Endothelial cell of umbilical vein (primary cell): ENCODE measurements around the gene CTDP1. TPM values are rescaled to one million over a fixed set of nuclear protein-coding genes. Genes with fewer than 3 reads are reported as not detected.

ENCODE experiments used
- BruUV-seq: library from RNA; stranded (reverse); fragments of 400-500 nt; replicated peaks from 2 replicates; lab custom pipeline; 2021; lab: Mats Ljungman, UMichigan
- CTCF ChIA-PET: fragments of 300-600, 350-600 bp; sonication (Branson Sonifier 250); formaldehyde crosslinking; loops from one replicate; lab custom pipeline; 2021; ENCODE audit warnings: antibody characterized with exemption, inconsistent platforms; lab: Charles Lee
- POLR2A ChIA-PET: fragments of 300-600, 350-600 bp; sonication (Branson Sonifier 250); formaldehyde crosslinking; loops from one replicate; lab custom pipeline; 2021; ENCODE audit warnings: antibody characterized with exemption, inconsistent platforms; lab: Charles Lee
- DNase-seq: peaks from one replicate; pipeline ENCODE4 v3.0.0-alpha.2; 2011; ENCODE audit warnings: low read depth, low spot score
- FAIRE-seq: peaks from 2 replicates; lab custom pipeline; 2011; peaks lifted over from hg19 to GRCh38; lab: Jason Lieb, UNC
- H2AFZ ChIP-seq: 2 replicates; pipeline ENCODE4 v1.6.0; 2012; ENCODE audit warnings: low read depth, low read length, control low read depth, inconsistent platforms
- H3K27ac ChIP-seq: 2 replicates; pipeline ENCODE4 v1.5.1; 2011; ENCODE audit warnings: low read depth, mild to moderate bottlenecking, control low read depth, low read length, moderate library complexity; ENCODE audit not compliant: insufficient read depth
- H3K27me3 ChIP-seq, 2 experiments: 2 replicates each; pipeline versions ENCODE4 v1.6.0 to v1.6.1; 2011; ENCODE audit warnings: low read length in 2 of 2, mixed read lengths in 1 of 2; ENCODE audit not compliant: control insufficient read depth in 2 of 2, insufficient read depth in 2 of 2
- H3K36me3 ChIP-seq, 2 experiments: 2 replicates in 1 of 2; 3 replicates in 1 of 2; pipeline ENCODE4 v1.5.1; 2011; ENCODE audit warnings: low read length in 2 of 2, mild to moderate bottlenecking in 1 of 2, moderate library complexity in 1 of 2; ENCODE audit not compliant: control insufficient read depth in 2 of 2, insufficient read depth in 2 of 2; ENCODE audit errors: extremely low read depth in 1 of 2
- H3K4me1 ChIP-seq: 3 replicates; pipeline ENCODE4 v1.5.1; 2011; ENCODE audit warnings: mild to moderate bottlenecking, low read length; ENCODE audit not compliant: control insufficient read depth, insufficient read depth; ENCODE audit errors: extremely low read depth
- H3K4me2 ChIP-seq: 2 replicates; pipeline ENCODE4 v1.6.1; 2011; ENCODE audit warnings: low read length, control low read depth, mixed read lengths; ENCODE audit not compliant: insufficient read depth
- H3K4me3 ChIP-seq, 3 experiments: fragments of 200-600 bp in 1 of 3; sonication (generic), shearing (Covaris generic) in 1 of 3; replicated peaks in 1 of 3; 2 replicates each; pipeline ENCODE4 v1.5.1; 2011 to 2016; ENCODE audit warnings: control low read depth in 3 of 3, low read length in 3 of 3, mild to moderate bottlenecking in 2 of 3, inconsistent platforms in 1 of 3, low read depth in 1 of 3, moderate library complexity in 1 of 3; ENCODE audit not compliant: insufficient read depth in 1 of 3
- H3K79me2 ChIP-seq: 2 replicates; pipeline ENCODE4 v1.6.0; 2012; ENCODE audit warnings: low read length, inconsistent platforms; ENCODE audit not compliant: control insufficient read depth, insufficient read depth
- H3K9ac ChIP-seq: replicated peaks from 2 replicates; pipeline ENCODE3; 2011; ENCODE audit warnings: low read length, control low read depth; ENCODE audit not compliant: insufficient read depth; ENCODE audit errors: extremely low read depth
- H3K9me1 ChIP-seq: replicated peaks from 3 replicates; pipeline ENCODE4 v1.6.0; 2011; ENCODE audit warnings: mild to moderate bottlenecking, low read length; ENCODE audit not compliant: control insufficient read depth, insufficient read depth; ENCODE audit errors: extremely low read depth
- H3K9me3 ChIP-seq: replicated peaks from 2 replicates; pipeline ENCODE4 v1.5.1; 2012; ENCODE audit warnings: low read length, inconsistent platforms; ENCODE audit not compliant: control insufficient read depth, insufficient read depth
- H4K20me1 ChIP-seq: replicated peaks from 2 replicates; pipeline ENCODE3; 2011; ENCODE audit warnings: mild to moderate bottlenecking, low read length; ENCODE audit not compliant: control insufficient read depth, insufficient read depth; ENCODE audit errors: extremely low read depth
- CTCF ChIP-seq, 2 donors: IDR thresholded peaks; 1 replicate in 1 of 2; 2 replicates in 1 of 2; pipeline ENCODE4 v1.5.1; 2011; ENCODE audit warnings: low read length in 2 of 2, mild to moderate bottlenecking in 2 of 2, moderate library complexity in 2 of 2, control low read depth in 1 of 2, inconsistent platforms in 1 of 2, low read depth in 1 of 2; ENCODE audit not compliant: insufficient read depth in 1 of 2; ENCODE audit errors: extremely low read depth in 1 of 2
- EZH2 ChIP-seq: IDR thresholded peaks from 2 replicates; pipeline ENCODE4 v1.6.1; 2012; ENCODE audit warnings: borderline replicate concordance, low read depth, mild to moderate bottlenecking, moderate library complexity, low read length, inconsistent platforms; ENCODE audit not compliant: severe bottlenecking
- JUN ChIP-seq: IDR thresholded peaks from 2 replicates; pipeline ENCODE4 v1.6.1; 2011; ENCODE audit warnings: borderline replicate concordance, low read depth; ENCODE audit not compliant: insufficient read length, insufficient read depth
- MAX ChIP-seq: IDR thresholded peaks from 2 replicates; pipeline ENCODE4 v1.6.1; 2011; ENCODE audit not compliant: insufficient read depth, insufficient read length
- MYC ChIP-seq: IDR thresholded peaks from one replicate; pipeline ENCODE4 v1.6.1; 2011; ENCODE audit warnings: mild to moderate bottlenecking, low read depth, low read length
- POLR2A ChIP-seq: IDR thresholded peaks from 2 replicates; pipeline ENCODE4 v1.6.1; 2012; ENCODE audit warnings: low read depth, mild to moderate bottlenecking, control low read depth, low read length
- POLR2AphosphoS5 ChIP-seq: IDR thresholded peaks from 2 replicates; pipeline ENCODE4 v1.6.1; 2012; ENCODE audit warnings: low read depth, mild to moderate bottlenecking, control low read depth, low read length, moderate library complexity; ENCODE audit not compliant: insufficient read depth
- dilution Hi-C: fragments of 300-500 bp; cut with MboI; formaldehyde crosslinking; loops from one replicate; pipeline ENCODE4 v1.15.0; 2019; ENCODE audit warnings: low sequenced_read_pairs; ENCODE audit not compliant: extremely low pct_ligation_motif_present
- intact Hi-C: fragments of 100-400 bp; cut with micrococcal nuclease; formaldehyde crosslinking; loops from one replicate; pipeline ENCODE4 v1.10.0; 2022
- polyA plus RNA-seq, 4 experiments: library from polyadenylated mRNA; depleted of rRNA in 3 of 4; stranded (reverse) in 3 of 4; unstranded in 1 of 4; fragments of >200 nt; gene quantifications; 2 replicates each; pipeline versions ENCODE4 v1.2.1 to v1.2.3, GENCODE V29; 2011 to 2012; ENCODE audit warnings: missing spikeins in 1 of 4
- total RNA-seq: library from RNA; stranded (reverse); gene quantifications from 2 replicates; pipeline ENCODE4 v1.2.3, GENCODE V29; 2021

Gene CTDP1
- total and polyA plus RNA-seq, 2 donors (not counting 3 experiments of a cell fraction or from before 2014, with no cell fraction given) = 15.3 to 27.6 TPM

- Histone ChIP-seq H3K27me3 (no peaks in the 10 kb centered on the region), H3K9ac (no peak overlapping the region), H3K9me3 (no peaks in the 10 kb centered on the region), H3K36me3 (no peaks in the 10 kb centered on the region), H3K4me3 (no peak overlapping the region), H3K9me1 (no peaks in the 10 kb centered on the region), H3K4me1 (no peaks in the 10 kb centered on the region), H2AFZ (no peak overlapping the region), H3K4me2 (no peak overlapping the region), H3K79me2 (no peaks in the 10 kb centered on the region), H4K20me1 (no peaks in the 10 kb centered on the region), H3K27ac (no peak overlapping the region)
- DNase-seq (no peak), FAIRE-seq (no peak)
- no TSS peak for BruUV-seq
- ChIA-PET CTCF (no interaction called here), POLR2A (no interaction called here)
- intact Hi-C loops = no loop called here
- dilution Hi-C loops = no loop called here
- no peak for TF ChIP-seq POLR2AphosphoS5
- TF ChIP-seq MYC = no peak
- no peak for TF ChIP-seq EZH2
- no peak for TF ChIP-seq CTCF (IDR thresholded peaks at IDR 0.05; ENCODE audit: extremely low read depth in 1 of 2, insufficient read depth in 1 of 2, low read depth in 1 of 2, low read length in 2 of 2)
- no peak for TF ChIP-seq JUN
- TF ChIP-seq MAX = no peak
- TF ChIP-seq POLR2A = no peak
These were observed 81.3 kb downstream of the CTDP1 start for GRCh38 chr18:79760881-79761280.
